SK-N-SH (cell line): ENCODE data around the gene CELA3A. TPM values are rescaled to one million over a fixed set of nuclear protein-coding genes. Genes with fewer than 3 reads are reported as not detected.

Experiments used
- CTCF ChIA-PET: fragments of 300-600, 350-600 bp; formaldehyde crosslinking; extraction: SDS; loops from one replicate; lab custom pipeline; 2021; lab: Yijun Ruan, JAX
- POLR2A ChIA-PET: fragments of 350-600 bp; sonication (Branson Sonifier 250); formaldehyde crosslinking; extraction: SDS; loops from one replicate; lab custom pipeline; 2020; ENCODE audit warnings: antibody characterized with exemption, inconsistent platforms; lab: Yijun Ruan, JAX
- DNase-seq: peaks from one replicate; pipeline ENCODE4 v3.0.0; 2012
- H2AFZ ChIP-seq: fragments of 200-600 bp; sonication (generic); 2 replicates; pipeline ENCODE4 v1.8.1; 2016; ENCODE audit warnings: antibody characterized with exemption, mild to moderate bottlenecking, low read depth
- H3F3A ChIP-seq: fragments of 200-600 bp; sonication (generic); replicated peaks from 2 replicates; pipeline ENCODE3; 2016; ENCODE audit warnings: antibody characterized with exemption, mild to moderate bottlenecking; ENCODE audit not compliant: insufficient read depth
- H3K27ac ChIP-seq, 2 experiments: fragments of 200-500 bp in 1 of 2; fragments of 200-600 bp in 1 of 2; sonication (Bioruptor generic) in 1 of 2; sonication (generic), shearing (Covaris generic) in 1 of 2; 2 replicates each; pipeline versions ENCODE4 v1.5.1 to v1.6.1; 2014 to 2016; ENCODE audit warnings: low read depth in 2 of 2, inconsistent platforms in 1 of 2, low read length in 1 of 2, mild to moderate bottlenecking in 1 of 2, mixed read lengths in 1 of 2
- H3K27me3 ChIP-seq: fragments of 200-600 bp; sonication (generic), shearing (Covaris generic); 2 replicates; pipeline ENCODE4 v1.6.1; 2016; ENCODE audit warnings: mixed run types; ENCODE audit not compliant: insufficient read depth
- H3K36me3 ChIP-seq, 2 experiments: fragments of 200-500 bp in 1 of 2; fragments of 200-600 bp in 1 of 2; sonication (Bioruptor generic) in 1 of 2; sonication (generic) in 1 of 2; replicated peaks in 1 of 2; 2 replicates each; pipeline versions ENCODE3 to v1.5.1; 2014 to 2016; ENCODE audit warnings: low read length in 1 of 2, mild to moderate bottlenecking in 1 of 2; ENCODE audit not compliant: insufficient read depth in 2 of 2, control insufficient read depth in 1 of 2
- H3K4me1 ChIP-seq, 2 experiments: fragments of 200-500 bp in 1 of 2; fragments of 200-600 bp in 1 of 2; sonication (Bioruptor generic) in 1 of 2; sonication (generic), shearing (Covaris generic) in 1 of 2; 2 replicates each; pipeline versions ENCODE4 v1.5.1 to v1.6.1; 2014 to 2016; ENCODE audit warnings: low read depth in 1 of 2, low read length in 1 of 2, mixed run types in 1 of 2; ENCODE audit not compliant: insufficient read depth in 2 of 2, control insufficient read depth in 1 of 2
- H3K4me2 ChIP-seq: fragments of 200-600 bp; sonication (generic), shearing (Covaris generic); 2 replicates; pipeline ENCODE4 v1.6.1; 2017; ENCODE audit warnings: mixed run types
- H3K4me3 ChIP-seq, 2 experiments: fragments of 200-500 bp in 1 of 2; fragments of 200-600 bp in 1 of 2; sonication (Bioruptor generic) in 1 of 2; sonication (generic), shearing (Covaris generic) in 1 of 2; 2 replicates each; pipeline versions ENCODE4 v1.5.1 to v1.8.1; 2014 to 2016; ENCODE audit warnings: low read depth in 2 of 2, inconsistent platforms in 1 of 2, low read length in 1 of 2, mild to moderate bottlenecking in 1 of 2, mixed read lengths in 1 of 2, moderate library complexity in 1 of 2
- H3K79me2 ChIP-seq: fragments of 200-600 bp; sonication (generic); 2 replicates; pipeline ENCODE4 v1.8.1; 2017; ENCODE audit warnings: mild to moderate bottlenecking; ENCODE audit not compliant: insufficient read depth
- H3K9ac ChIP-seq: fragments of 200-600 bp; sonication (generic); 2 replicates; pipeline ENCODE4 v1.6.1; 2017; ENCODE audit warnings: mixed run types
- H3K9me2 ChIP-seq: fragments of 200-600 bp; sonication (generic); 2 replicates; pipeline ENCODE4 v1.6.1; 2017; ENCODE audit warnings: mixed run types
- H3K9me3 ChIP-seq: fragments of 200-600 bp; sonication (generic); 2 replicates; pipeline ENCODE4 v1.6.1; 2017; ENCODE audit warnings: mixed run types, mild to moderate bottlenecking, moderate library complexity
- H4K20me1 ChIP-seq: fragments of 200-600 bp; sonication (generic); 2 replicates; pipeline ENCODE4 v1.6.1; 2017; ENCODE audit warnings: mild to moderate bottlenecking, mixed run types; ENCODE audit not compliant: insufficient read depth
- EP300 ChIP-seq, 2 experiments: IDR thresholded peaks; 2 replicates each; pipeline versions ENCODE4 v1.4.0 to v1.6.1; 2012; ENCODE audit warnings: borderline replicate concordance in 1 of 2, low read depth in 1 of 2, low read length in 1 of 2
- FOSL2 ChIP-seq: IDR thresholded peaks from 2 replicates; pipeline ENCODE4 v1.4.0; 2012; ENCODE audit warnings: low read depth, mild to moderate bottlenecking, moderate library complexity, borderline replicate concordance
- FOXJ3 ChIP-seq: sonication (generic); formaldehyde crosslinking; IDR thresholded peaks from 2 replicates; pipeline ENCODE4 v1.5.1; 2020; ENCODE audit warnings: mild to moderate bottlenecking, missing genetic modification reagents
- FOXM1 ChIP-seq: IDR thresholded peaks from 2 replicates; pipeline ENCODE4 v1.4.0; 2012; ENCODE audit warnings: low read depth, mild to moderate bottlenecking
- GATA2 ChIP-seq: sonication (generic); formaldehyde crosslinking; IDR thresholded peaks from 2 replicates; pipeline ENCODE4 v1.5.0; 2020; ENCODE audit warnings: mild to moderate bottlenecking, missing genetic modification reagents
- MAX ChIP-seq: IDR thresholded peaks from 2 replicates; pipeline ENCODE4 v1.4.0; 2012; ENCODE audit warnings: low read depth
- NRF1 ChIP-seq: IDR thresholded peaks from 2 replicates; pipeline ENCODE4 v1.6.1; 2012; ENCODE audit warnings: low read depth, mild to moderate bottlenecking, low read length
- PBX3 ChIP-seq: IDR thresholded peaks from 2 replicates; pipeline ENCODE4; 2012
- POLR2AphosphoS5 ChIP-seq: IDR thresholded peaks from 2 replicates; pipeline ENCODE4 v1.6.1; 2012; ENCODE audit warnings: low read depth, low read length
- RCOR1 ChIP-seq: fragments of 150-350 bp; IDR thresholded peaks from 2 replicates; pipeline ENCODE4 v1.6.1; 2017; ENCODE audit warnings: antibody characterized with exemption, low read length
- RXRA ChIP-seq: IDR thresholded peaks from 2 replicates; pipeline ENCODE4 v1.4.0; 2012; ENCODE audit warnings: low read depth, mild to moderate bottlenecking, borderline replicate concordance
- TEAD4 ChIP-seq: IDR thresholded peaks from 2 replicates; pipeline ENCODE4 v1.4.0; 2012; ENCODE audit warnings: mild to moderate bottlenecking, borderline replicate concordance; ENCODE audit not compliant: insufficient read depth
- USF1 ChIP-seq: IDR thresholded peaks from 2 replicates; pipeline ENCODE4 v1.4.0; 2012; ENCODE audit warnings: low read depth, borderline replicate concordance
- USF2 ChIP-seq: fragments of 150-350 bp; IDR thresholded peaks from 2 replicates; pipeline ENCODE4 v1.6.1; 2017; ENCODE audit warnings: antibody characterized with exemption, low read length, low read depth, borderline replicate concordance
- WGBS: methylation state at CpG from one replicate; pipeline ENCODE4 v1.1.6; 2017; ENCODE audit warnings: low lambda C conversion rate; 5-methylcytosine and 5-hydroxymethylcytosine counted together
- polyA plus RNA-seq, 3 experiments: library from polyadenylated mRNA; depleted of rRNA; stranded (reverse); fragments of >200 nt; gene quantifications; 2 replicates each; pipeline ENCODE4 v1.2.3, GENCODE V29; 2012

The CELA3A gene
- polyA plus RNA-seq, 1 of the 3 experiments (the other 2 are of a cell fraction), result not detected

GRCh38 chr1:22043198-22043769, 41.8 kb downstream of the CELA3A start:
- POLR2A ChIA-PET, result no interaction called here
- H3K9ac ChIP-seq, result no peak overlapping the region
- TF ChIP-seq RCOR1, result no peak
- no peak for TF ChIP-seq FOXM1
- TF ChIP-seq FOXJ3 (CRISPR knock-in tag), result no peak
- TF ChIP-seq RXRA, result no peak
- no peak for TF ChIP-seq TEAD4
- TF ChIP-seq MAX, result no peak
- no peak for TF ChIP-seq USF2
- no peak for TF ChIP-seq NRF1
- no peak for TF ChIP-seq GATA2 (CRISPR knock-in tag)
- TF ChIP-seq FOSL2, result no peak
- TF ChIP-seq USF1, result no peak
- no peak for TF ChIP-seq EP300 (IDR thresholded peaks at IDR 0.05; ENCODE audit: borderline replicate concordance in 1 of 2, low read depth in 1 of 2, low read length in 1 of 2)
- no peak for TF ChIP-seq POLR2AphosphoS5
- no peak for TF ChIP-seq PBX3
- TF ChIP-seq, all 33 proteins: peak for 0
- no peaks in the 10 kb centered on the region for H3K9me2 ChIP-seq
- H3K27me3 ChIP-seq, result no peaks in the 10 kb centered on the region
- H2AFZ ChIP-seq, result no peak overlapping the region
- peaks cover 17% of the 10 kb centered on the region for H3F3A ChIP-seq
- H3K4me1 ChIP-seq, result peaks cover 0 to 10% of the 10 kb centered on the region in 2 experiments; a peak in 2 of 4 replicates
- no peaks in the 10 kb centered on the region for H3K36me3 ChIP-seq
- H3K4me2 ChIP-seq, result no peak overlapping the region
- DNase-seq, result no peak
- CTCF ChIA-PET, result no interaction called here
- H3K79me2 ChIP-seq, result no peaks in the 10 kb centered on the region
- no peaks in the 10 kb centered on the region for H3K9me3 ChIP-seq
- 79% methylated on average over 2 of the region's 3 CpGs for WGBS
- H3K27ac ChIP-seq, result no peak overlapping the region
- no peaks in the 10 kb centered on the region for H4K20me1 ChIP-seq
- H3K4me3 ChIP-seq, result no peak overlapping the region
